GM12874 (cell line): ENCODE results near the gene MISFA.

Source experiments
- TF ChIP-seq, protein P1 (sequence below): IDR thresholded peaks from 2 replicates; pipeline ENCODE4 v1.5.1; 2011; ENCODE audit warnings: low read depth, mild to moderate bottlenecking, control low read depth, low read length, moderate library complexity; ENCODE audit not compliant: insufficient read depth

Gene MISFA

GRCh38 chr11:18608376-18608775 is 8.8 kb downstream of the MISFA start:
- TF ChIP-seq, protein P1, sequence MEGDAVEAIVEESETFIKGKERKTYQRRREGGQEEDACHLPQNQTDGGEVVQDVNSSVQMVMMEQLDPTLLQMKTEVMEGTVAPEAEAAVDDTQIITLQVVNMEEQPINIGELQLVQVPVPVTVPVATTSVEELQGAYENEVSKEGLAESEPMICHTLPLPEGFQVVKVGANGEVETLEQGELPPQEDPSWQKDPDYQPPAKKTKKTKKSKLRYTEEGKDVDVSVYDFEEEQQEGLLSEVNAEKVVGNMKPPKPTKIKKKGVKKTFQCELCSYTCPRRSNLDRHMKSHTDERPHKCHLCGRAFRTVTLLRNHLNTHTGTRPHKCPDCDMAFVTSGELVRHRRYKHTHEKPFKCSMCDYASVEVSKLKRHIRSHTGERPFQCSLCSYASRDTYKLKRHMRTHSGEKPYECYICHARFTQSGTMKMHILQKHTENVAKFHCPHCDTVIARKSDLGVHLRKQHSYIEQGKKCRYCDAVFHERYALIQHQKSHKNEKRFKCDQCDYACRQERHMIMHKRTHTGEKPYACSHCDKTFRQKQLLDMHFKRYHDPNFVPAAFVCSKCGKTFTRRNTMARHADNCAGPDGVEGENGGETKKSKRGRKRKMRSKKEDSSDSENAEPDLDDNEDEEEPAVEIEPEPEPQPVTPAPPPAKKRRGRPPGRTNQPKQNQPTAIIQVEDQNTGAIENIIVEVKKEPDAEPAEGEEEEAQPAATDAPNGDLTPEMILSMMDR: no peak

GRCh38 chr11:18611196-18611595 is 11.6 kb downstream of the MISFA start:
- TF ChIP-seq, protein P1: no peak

DNA sequence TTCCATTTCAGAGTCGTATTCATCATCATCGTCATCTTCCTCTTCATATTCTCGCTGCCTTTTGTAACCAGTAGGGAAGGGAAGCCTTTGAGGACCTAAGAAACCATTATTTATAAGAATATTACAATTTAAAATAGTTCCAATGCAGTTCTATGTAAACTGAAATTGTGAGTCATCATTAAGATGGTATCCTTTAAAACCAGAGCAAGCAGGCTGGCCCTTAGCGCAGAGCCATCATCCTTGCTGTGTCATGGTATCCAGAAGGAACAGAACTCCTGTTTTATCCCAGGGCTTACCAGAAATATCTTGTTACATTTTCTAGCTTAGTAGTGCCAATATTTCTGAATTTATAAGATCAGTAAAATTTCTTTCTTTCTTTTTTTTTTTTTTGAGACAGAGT is 12.8 kb downstream of the MISFA start:
- TF ChIP-seq, protein P1: no peak

- TF ChIP-seq, protein P1: no peak
Measured at GRCh38 chr11:18614667-18615066, 15.1 kb downstream of the MISFA start.

DNA sequence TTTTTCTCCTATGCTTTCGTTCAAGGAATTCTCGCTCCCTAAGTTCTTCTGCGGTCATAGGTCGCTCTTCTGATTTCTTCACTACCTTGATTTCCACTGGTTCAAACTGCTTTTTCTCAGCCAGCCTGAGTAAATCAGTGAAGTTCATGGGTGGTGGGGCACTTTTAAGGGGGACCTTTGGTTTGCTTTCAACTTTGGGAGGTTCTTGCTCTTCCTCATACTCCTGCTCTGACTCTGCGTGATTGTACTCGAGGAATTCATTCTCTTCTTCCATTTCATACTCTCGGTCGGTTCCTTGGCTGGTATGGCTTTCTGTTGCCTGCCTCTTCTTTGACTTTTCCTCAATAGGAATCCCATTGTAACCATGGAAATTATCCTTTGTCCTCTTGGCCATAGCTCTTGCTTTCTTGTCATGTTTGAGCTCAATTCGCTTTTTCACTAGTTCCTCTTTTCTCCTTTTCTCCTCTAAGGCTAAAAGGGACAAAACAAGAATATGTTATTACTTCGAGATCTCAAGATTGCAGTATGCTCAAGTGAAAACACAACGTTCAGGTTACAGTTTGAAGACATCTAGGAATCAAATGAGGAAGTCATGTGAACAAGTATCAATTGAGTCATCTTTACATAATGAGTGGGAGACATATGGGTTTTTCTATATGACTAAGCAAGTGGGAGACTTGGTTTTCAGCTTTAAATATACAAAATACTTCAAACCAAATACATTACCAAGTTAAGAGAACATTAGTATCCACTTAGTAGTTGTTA is 16.2 kb downstream of the MISFA start:
- TF ChIP-seq, protein P1: no peak

DNA sequence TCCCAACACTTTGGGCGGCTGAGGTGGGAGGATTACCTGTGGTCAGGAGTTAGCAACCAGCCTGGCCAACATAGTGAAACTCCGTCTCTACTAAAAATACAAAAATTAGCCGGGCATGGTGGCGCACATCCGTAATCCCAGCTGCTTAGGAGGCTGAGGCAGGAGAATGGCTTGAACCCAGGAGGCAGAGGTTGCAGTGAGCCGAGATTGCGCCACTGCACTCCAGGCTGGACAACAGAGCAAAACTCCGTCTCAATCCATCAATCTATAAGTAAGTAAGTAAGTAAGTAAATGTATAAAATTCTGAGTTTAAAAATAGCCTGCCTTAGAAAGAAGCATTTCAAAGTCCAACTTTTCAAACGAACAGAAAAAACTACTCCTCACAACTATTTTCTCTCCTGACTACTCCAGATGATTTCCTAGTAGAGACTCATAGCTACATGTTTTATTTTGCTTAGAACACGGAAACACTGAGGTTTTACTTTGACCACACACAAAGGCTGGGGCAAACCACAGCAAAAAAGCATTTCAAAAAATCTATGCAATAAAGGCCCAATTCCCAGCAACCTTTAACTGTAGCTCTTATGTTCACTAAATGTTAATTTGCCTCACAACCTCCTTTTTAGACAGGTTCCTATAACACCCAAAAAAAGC is 18.2 kb downstream of the MISFA start:
- TF ChIP-seq, protein P1: no peak

DNA sequence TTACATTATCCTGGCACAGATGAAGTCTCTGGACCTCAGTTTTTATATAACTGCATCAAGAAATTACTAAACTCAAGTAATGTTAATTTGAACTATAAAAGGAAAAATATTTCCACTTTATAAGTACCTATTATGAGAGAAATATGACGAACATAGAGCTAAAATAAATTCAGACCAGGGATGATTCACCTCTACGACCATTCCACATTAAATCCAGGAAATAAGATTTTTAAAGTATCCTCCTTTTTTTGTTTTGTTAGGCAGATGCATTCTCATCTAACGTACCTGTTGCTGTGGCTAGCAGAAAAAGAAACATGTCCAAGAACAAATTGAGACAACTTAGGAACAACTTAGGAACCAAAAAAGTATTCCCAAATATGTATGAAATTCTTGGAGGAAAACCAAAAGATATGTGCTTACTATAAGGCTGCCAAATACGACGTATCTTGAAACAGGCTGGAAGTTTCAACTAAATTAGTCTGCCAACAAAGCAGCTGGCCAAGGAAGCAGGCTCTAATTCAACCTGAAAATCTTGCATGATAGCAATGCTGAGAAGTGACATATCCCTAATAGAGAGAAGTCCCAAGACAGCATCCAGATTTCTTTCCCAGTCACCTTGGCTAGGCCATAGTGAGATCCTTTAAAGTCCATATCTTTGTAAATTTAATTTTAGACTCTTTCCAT is 18.9 kb downstream of the MISFA start:
- TF ChIP-seq, protein P1: no peak
